ENCODE data around the gene SCAI. TPM values are rescaled to one million over a fixed set of nuclear protein-coding genes. Genes with fewer than 3 reads are reported as not detected.
A peak's percentile ranks its signal among the peaks of the same experiment; 100 is the strongest.

The SCAI gene
- total and polyA plus RNA-seq, 9 of the 15 experiments (the other 6 are each of a cell fraction or from before 2014, with no cell fraction given) = 0.70 to 12.4 (median 4.2) TPM

DNA sequence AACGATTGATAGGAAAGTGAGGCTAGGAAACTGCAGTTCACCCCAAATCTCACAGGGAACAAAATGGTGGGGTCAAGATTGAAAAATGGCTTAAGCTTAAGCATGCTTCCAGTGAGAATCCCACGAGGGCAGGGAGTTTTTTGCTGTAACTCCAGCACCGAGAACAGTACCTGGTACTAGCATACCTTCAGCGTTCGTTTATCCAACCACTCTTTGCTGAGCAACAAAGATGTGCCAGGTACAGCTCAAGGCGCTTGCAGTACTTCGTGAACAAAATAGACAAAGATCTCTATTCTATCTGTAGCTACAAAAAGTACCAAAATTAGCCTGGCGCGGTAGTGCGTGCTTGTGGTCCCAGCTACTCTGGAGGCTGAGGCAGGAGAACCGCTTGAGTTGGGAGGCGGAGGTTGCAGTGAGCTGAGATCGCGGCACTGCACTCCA lies 47.1 kb upstream of the SCAI start:
- H3K36me3 ChIP-seq (ENCODE audit: control insufficient read depth, insufficient read depth, low read length) = peaks cover 8% of the 10 kb centered on the region; the same call in 2 of the 3 replicates
- peak; percentile 32 for FAIRE-seq
- in situ Hi-C loops (cut with MboI) (no loop called here), intact Hi-C loops (cut with micrococcal nuclease) (no loop called here)
- H3K4me1 ChIP-seq (replicated peaks in 1 of 2; ENCODE audit: control insufficient read depth in 2 of 2, insufficient read depth in 2 of 2, low read length in 2 of 2) = peaks cover 5 to 20% of the 10 kb centered on the region in 2 experiments; a peak in 4 of 5 replicates
- H3K79me2 ChIP-seq (ENCODE audit: control insufficient read depth, insufficient read depth, low read length) = peaks cover 52% of the 10 kb centered on the region
- H3K9ac ChIP-seq (ENCODE audit: insufficient read depth in 1 of 2, low read depth in 2 of 2, low read length in 2 of 2) = peak overlapping the region; percentile 93 to 99
- H3K9me3 ChIP-seq (replicated peaks; ENCODE audit: control insufficient read depth, insufficient read depth, low read depth, low read length) = no peaks in the 10 kb centered on the region
- peak in 2 of 4 experiments; percentile 29 to 47 for DNase-seq (ENCODE audit: extremely low read depth in 1 of 4, low spot score in 3 of 4)
- 0 out of 2 replicates have a peak, but pooled peaks cover 4% of the 10 kb centered on the region for H4K20me1 ChIP-seq (replicated peaks; ENCODE audit: control insufficient read depth, insufficient read depth, low read length)
- H3K27ac ChIP-seq (ENCODE audit: extremely low read depth, low read depth, low read length) = peak overlapping the region; percentile 91
- TSS peak; percentile 94 for BruUV-seq (replicated peaks)
- POLR2A ChIA-PET = interaction anchor here (0.6 to 1.7 kb wide), 7 partner anchors 9 to 321 kb away, joined by 3 to 15 read pairs (median 5); partner anchors contain the start of genes HSPA5 and RABEPK
- CTCF ChIA-PET (ENCODE audit: low intra/inter-chr PET ratio) = no interaction called here
- H2AFZ ChIP-seq (ENCODE audit: low read depth, low read length) = peak overlapping the region; percentile 98
- no peaks in the 10 kb centered on the region for H3K27me3 ChIP-seq (ENCODE audit: control insufficient read depth in 2 of 2, insufficient read depth in 2 of 2, low read length in 2 of 2)
- H3K4me2 ChIP-seq (ENCODE audit: insufficient read depth, low read length) = peak overlapping the region; percentile 96
- H3K9me1 ChIP-seq (ENCODE audit: control insufficient read depth, insufficient read depth, low read length) = no peaks in the 10 kb centered on the region
- 22% methylated on average over 14 of the region's 14 CpGs for WGBS (ENCODE audit: insufficient coverage, low coverage, missing lambda C conversion rate)
- H3K4me3 ChIP-seq = peak overlapping the region; percentile 96
- ATAC-seq = peak; percentile 4
- TF ChIP-seq MEF2D (tag; conservative IDR thresholded peaks at IDR 0.05; ENCODE audit: low read depth) (0 out of 2 replicates have a peak, but pooled peaks have one; percentile 24), ZNF589 (CRISPR knock-in tag; IDR thresholded peaks at IDR 0.05; ENCODE audit: low read depth) (peak; percentile 45; the same call in 1 of the 2 replicates), POLR2G (IDR thresholded peaks at IDR 0.05; ENCODE audit: low read depth, low read length) (no peak), L3MBTL2 (IDR thresholded peaks at IDR 0.05) (peak; percentile 85), NR1H2 (CRISPR knock-in tag; IDR thresholded peaks at IDR 0.05) (0 out of 2 replicates have a peak, but pooled peaks have one; percentile 54), ZNF121 (CRISPR knock-in tag; conservative IDR thresholded peaks at IDR 0.05) (peak; percentile 44; the same call in 1 of the 2 replicates), ZNF766 (CRISPR knock-in tag; conservative IDR thresholded peaks at IDR 0.05) (0 out of 2 replicates have a peak, but pooled peaks have one; percentile 35), MYC (IDR thresholded peaks at IDR 0.05; ENCODE audit: low read depth, low read length) (no peak; the same call in 1 of the 2 replicates), MYC (CRISPR knock-in tag; IDR thresholded peaks at IDR 0.05; ENCODE audit: borderline replicate concordance, low read depth) (0 out of 2 replicates have a peak, but pooled peaks have one; percentile 13)
- TF ChIP-seq, protein P1, sequence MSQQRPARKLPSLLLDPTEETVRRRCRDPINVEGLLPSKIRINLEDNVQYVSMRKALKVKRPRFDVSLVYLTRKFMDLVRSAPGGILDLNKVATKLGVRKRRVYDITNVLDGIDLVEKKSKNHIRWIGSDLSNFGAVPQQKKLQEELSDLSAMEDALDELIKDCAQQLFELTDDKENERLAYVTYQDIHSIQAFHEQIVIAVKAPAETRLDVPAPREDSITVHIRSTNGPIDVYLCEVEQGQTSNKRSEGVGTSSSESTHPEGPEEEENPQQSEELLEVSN (IDR thresholded peaks at IDR 0.05; ENCODE audit: borderline replicate concordance in 1 of 2, extremely low read depth in 1 of 2, insufficient read depth in 1 of 2, insufficient read length in 1 of 2, low read depth in 1 of 2, low read length in 1 of 2, poor library complexity in 1 of 2, severe bottlenecking in 1 of 2) = peak in 1 of 2 experiments; percentile 58
- TF ChIP-seq, protein P2, sequence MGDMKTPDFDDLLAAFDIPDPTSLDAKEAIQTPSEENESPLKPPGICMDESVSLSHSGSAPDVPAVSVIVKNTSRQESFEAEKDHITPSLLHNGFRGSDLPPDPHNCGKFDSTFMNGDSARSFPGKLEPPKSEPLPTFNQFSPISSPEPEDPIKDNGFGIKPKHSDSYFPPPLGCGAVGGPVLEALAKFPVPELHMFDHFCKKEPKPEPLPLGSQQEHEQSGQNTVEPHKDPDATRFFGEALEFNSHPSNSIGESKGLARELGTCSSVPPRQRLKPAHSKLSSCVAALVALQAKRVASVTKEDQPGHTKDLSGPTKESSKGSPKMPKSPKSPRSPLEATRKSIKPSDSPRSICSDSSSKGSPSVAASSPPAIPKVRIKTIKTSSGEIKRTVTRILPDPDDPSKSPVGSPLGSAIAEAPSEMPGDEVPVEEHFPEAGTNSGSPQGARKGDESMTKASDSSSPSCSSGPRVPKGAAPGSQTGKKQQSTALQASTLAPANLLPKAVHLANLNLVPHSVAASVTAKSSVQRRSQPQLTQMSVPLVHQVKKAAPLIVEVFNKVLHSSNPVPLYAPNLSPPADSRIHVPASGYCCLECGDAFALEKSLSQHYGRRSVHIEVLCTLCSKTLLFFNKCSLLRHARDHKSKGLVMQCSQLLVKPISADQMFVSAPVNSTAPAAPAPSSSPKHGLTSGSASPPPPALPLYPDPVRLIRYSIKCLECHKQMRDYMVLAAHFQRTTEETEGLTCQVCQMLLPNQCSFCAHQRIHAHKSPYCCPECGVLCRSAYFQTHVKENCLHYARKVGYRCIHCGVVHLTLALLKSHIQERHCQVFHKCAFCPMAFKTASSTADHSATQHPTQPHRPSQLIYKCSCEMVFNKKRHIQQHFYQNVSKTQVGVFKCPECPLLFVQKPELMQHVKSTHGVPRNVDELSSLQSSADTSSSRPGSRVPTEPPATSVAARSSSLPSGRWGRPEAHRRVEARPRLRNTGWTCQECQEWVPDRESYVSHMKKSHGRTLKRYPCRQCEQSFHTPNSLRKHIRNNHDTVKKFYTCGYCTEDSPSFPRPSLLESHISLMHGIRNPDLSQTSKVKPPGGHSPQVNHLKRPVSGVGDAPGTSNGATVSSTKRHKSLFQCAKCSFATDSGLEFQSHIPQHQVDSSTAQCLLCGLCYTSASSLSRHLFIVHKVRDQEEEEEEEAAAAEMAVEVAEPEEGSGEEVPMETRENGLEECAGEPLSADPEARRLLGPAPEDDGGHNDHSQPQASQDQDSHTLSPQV (IDR thresholded peaks at IDR 0.05) = peak; percentile 79
- TF ChIP-seq, protein P3, sequence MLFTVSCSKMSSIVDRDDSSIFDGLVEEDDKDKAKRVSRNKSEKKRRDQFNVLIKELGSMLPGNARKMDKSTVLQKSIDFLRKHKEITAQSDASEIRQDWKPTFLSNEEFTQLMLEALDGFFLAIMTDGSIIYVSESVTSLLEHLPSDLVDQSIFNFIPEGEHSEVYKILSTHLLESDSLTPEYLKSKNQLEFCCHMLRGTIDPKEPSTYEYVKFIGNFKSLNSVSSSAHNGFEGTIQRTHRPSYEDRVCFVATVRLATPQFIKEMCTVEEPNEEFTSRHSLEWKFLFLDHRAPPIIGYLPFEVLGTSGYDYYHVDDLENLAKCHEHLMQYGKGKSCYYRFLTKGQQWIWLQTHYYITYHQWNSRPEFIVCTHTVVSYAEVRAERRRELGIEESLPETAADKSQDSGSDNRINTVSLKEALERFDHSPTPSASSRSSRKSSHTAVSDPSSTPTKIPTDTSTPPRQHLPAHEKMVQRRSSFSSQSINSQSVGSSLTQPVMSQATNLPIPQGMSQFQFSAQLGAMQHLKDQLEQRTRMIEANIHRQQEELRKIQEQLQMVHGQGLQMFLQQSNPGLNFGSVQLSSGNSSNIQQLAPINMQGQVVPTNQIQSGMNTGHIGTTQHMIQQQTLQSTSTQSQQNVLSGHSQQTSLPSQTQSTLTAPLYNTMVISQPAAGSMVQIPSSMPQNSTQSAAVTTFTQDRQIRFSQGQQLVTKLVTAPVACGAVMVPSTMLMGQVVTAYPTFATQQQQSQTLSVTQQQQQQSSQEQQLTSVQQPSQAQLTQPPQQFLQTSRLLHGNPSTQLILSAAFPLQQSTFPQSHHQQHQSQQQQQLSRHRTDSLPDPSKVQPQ (CRISPR knock-in tag; IDR thresholded peaks at IDR 0.05; ENCODE audit: borderline replicate concordance) = no peak

Data from K562 (cell line).